SK-N-DZ (cell line): ENCODE results near the gene IFRD2.
"Not testable (repeated sequence)": the region's sequence is repeated elsewhere in the genome, so short reads cannot be mapped to it uniquely, and the experiment has no call there.

Experiments
- DNase-seq: peaks from one replicate; pipeline ENCODE4 v3.0.0-alpha.2; 2015; ENCODE audit warnings: low spot score

Gene IFRD2

DNA sequence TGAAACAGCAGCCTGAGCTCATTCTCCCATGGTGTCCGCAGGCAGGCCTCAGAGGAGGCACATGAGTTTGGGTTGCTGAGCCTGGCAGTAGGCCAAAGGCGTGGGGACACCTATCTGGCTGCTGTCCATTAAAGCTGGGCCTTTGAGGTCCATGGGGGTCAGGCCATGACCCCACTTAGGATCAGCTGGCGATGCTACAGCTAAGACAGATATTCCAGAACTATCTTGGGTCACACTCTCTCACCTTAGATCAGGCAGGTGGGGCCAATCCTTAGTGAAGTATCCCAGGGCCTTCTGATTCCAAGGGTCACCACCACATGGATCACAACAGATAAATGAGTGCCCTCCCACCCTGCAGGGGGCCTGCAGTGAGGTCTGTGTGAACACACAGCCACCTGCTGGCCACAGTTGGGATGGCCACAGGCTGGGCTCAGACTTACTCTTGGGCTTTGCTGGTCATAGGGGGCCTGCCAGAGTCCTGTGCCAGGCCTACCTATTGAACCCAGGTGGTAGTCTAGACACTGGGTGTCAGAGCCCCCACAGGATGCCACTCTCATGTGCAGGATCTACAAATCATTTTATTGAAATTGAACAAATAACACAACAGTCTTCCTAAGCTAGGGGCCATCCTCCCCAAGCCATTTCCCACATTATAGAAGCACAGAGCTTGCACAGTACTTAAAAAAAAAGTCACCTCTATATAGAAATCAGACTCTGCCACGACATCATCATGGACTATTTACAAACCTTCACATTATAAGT is 32.3 kb upstream of the IFRD2 start:
- peak; percentile 71 for DNase-seq

DNA sequence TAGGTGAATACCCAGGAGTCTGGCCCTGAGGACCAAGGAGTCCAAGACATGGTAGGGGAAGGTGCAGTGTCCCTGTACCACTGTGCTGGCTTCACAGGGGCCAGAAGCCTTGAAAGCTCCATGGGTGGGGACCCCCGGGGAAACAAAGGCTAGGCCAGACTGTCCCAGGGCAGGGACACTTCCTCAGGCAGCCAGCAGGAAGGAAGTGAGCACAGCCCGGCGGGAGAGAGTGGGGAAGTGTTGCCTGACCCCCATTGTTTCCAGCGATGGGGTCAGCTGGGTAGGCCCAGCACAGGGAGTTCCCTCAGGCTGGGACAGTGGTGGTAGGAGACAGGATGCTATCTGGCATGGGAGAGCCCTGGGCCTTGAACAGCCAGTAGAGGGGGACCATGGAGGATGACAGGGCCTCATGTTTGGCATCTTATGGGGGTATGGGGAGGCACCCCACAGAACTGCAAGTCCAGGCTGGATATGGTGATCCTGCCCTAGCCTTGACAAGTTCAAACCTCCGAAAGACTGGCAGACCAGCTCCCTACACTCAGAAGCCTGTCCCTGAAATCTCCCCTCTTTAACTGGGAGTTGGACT is 31.5 kb upstream of the IFRD2 start:
- no peak for DNase-seq

DNA sequence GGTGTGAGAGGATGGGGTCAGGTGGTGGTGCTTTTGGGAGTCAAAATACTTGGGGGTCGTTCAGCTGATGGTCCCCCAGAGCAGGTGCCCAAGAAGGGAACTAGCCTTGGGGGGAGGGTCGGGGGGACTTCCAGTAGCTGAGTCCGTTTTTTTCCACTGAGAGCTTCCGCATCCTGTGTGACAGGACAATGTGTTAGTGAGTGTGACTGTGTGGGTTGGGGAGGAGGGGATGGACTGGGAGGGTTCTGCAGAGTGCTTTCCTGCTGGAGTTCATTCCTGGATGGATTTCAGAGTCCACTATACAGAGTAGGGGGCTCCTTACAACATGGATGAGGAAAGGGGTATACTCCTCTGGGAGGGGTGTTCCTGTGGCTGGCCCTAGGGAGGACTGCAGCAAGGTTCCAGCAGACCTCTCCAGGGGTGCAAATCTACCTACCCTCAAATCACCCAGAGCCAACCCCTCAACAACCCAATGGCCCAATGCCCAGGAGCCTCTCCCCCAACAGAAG is 30.9 kb upstream of the IFRD2 start:
- no peak for DNase-seq

DNA sequence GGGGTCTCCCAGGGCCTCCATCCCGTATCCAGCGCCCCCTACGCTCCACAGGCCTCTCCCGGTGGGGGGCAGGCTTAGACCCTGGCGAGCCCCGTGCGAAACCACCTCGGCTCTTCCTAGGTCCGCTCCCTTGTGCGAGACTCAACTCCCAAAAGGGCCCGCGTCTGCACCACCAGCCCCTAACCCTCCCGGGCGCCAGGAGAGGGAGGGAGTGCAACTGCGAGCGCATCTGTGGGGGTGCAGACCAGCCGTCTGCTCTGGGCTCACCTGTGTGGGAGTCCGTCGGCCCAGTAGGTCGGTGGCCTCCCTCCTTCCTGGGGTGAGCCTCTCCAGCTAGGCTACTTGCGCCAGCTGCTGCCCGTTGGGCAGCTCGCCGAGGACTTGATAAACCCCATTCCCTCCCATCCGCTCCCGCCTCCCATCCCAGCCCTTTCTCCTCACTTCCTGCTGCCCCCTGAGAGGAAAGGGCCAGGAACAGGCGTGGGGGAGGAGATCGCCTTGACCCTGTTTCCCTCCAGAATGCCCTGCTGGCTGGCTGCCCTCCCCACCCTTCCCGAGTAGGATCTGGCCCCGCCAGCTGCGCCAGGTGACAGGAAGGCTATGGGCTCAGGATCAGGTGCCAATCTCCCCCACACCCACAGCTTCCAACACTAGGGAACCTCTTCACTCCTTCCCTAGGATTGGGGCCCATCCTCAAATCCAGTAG is 30.3 kb upstream of the IFRD2 start, which contains the start of gene HYAL2:
TSS of gene HYAL2 (minus strand) at position 360 of the 706 bp plus-strand sequence. CDS start 2,256 bp downstream, outside the sequence.
- DNase-seq, result no peak

DNA sequence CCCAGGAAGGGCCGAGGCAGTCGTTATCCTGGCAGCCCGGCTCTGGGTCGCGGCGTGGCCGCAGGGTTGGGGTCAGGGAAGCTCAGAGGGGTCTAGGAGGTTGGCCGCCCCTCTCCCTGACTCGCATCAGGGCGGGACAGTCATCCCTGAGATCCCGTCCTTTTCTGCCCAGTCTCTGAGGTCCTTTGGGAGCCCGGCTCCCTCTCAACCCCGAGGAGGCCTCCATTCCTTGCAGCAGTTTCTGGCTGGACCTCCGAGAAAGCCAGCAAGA is 29.8 kb upstream of the IFRD2 start:
- DNase-seq, result no peak

DNA sequence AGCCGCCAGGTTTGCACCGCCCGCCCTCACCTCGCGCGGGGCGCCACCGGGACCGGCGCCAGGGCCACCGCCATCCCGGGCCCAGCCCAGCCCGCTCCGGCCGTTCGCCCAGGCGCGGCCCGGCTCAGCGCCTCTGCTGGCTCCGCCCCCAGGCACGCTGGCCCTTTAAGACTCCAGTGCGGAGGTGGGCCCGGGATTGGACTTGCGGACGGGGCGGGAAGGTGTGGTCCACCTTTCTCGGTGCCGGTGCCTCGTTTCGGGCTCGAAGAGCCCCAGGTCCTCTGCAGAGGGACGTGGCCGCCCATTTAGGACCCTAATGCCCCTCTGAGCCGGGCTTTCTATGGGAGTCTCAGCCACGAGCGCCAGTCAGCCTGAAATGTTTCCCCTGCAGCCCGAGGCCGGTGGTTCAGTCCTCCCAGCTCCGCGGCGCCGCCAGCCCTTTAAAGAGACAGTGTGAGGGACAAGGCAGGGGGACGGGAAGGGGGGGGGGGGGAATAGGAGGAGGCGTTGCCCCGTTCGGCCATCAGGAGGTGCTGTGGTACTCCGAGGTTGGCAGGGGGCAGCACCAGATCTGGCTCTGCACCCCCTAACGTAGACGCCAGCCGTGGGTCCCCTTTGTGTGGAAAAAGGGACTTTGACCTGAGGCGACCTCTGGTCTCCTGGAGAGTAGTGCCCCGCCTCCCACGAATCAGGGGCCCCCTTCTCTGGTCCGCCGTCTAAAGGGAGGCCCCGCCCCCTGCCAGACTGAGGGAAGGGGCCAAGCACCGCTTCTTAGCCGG is 29.3 kb upstream of the IFRD2 start:
- DNase-seq, result peak; percentile 89

DNA sequence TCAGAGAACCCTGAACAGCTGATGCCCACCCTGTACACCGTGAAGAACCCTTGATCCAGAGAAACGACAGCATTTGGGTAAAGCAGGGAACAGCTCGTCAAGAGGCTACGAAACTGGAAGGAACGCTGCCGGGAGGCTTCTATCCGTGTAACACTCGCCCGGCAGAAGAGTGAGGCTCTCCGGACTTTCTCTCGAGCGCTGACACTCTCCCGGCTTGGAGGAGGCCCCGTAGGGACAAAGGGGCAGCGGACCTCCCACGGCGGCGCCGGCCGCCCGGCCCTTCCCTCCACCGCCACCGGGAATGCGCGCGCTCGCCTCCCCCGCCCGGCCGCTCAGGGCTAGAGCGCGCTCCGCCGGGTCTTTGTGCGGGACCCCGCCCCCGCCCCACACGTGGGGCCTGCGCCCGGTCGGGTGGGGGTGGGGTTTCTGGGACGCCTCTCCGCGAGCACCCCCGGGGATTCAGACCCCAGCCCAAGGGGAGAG is 28.7 kb upstream of the IFRD2 start:
- peak; percentile 67 for DNase-seq

DNA sequence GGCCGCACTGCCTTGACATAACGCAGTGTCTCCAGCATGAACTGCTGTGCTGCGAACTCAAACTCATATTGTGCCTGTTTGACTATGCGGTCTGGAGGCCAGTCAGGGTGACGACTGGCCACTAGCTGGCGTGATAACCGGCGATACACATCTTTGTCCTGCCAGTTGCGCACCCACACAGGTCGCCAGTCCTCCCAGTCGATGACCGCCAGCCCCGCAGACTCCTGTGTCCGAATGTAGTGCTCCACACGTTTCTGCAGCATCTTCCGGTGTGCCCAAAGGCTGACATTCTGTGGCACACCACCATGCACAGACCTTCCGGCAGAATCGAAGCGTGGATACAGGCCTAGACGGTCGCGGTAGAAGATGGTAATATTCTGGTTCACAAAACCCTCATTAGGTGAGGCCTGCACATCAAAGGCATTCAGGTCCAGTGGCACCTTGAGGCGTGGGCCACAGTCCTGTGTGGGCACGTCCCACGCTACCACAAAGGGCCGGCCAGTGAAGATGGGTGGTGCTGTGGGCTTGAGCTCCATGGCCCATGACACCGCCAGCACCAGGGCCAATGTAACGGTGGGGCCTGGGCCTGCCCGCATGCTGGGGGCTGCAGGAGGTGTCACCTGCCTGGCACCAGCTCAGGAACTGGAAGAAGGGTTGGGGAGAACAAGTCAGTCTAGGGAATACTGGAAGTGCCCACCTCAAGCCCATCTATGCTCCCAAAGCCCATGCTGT is 27.8 kb upstream of the IFRD2 start:
- DNase-seq, result no peak

DNA sequence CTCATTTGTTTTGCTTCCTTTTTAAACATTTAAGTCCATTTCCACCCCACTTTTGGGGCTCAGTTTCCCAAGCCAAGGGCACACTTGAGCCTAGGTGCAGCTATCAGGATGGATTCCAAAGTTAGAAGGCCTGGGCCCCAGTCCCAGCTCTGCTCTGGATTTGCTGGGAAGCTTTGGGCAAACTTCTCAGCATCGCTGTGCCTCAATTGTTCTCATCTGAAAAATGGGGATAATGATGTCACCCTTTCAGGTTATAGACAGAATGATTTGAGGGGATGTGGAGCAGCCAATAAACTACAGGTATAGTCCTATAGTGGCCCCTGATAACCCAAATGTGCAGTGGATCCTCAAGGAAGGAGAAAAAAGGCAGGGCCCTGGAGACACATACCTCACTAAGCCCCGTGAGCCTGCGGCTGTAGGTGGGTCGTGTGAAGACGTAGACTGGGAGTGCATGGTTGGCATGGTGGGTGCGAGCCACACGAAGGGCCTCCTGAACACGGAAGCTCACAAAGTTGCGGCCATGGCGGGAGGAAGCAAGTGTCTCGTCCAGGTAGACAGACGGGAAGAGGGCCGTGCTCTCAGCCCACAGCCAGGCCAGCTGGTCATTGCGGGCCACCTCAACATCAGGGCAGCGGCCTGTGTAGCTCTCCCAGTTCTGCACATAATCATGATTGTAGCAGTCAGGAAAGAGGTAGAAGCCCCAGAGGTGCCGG is 27.1 kb upstream of the IFRD2 start:
- DNase-seq, result no peak

DNA sequence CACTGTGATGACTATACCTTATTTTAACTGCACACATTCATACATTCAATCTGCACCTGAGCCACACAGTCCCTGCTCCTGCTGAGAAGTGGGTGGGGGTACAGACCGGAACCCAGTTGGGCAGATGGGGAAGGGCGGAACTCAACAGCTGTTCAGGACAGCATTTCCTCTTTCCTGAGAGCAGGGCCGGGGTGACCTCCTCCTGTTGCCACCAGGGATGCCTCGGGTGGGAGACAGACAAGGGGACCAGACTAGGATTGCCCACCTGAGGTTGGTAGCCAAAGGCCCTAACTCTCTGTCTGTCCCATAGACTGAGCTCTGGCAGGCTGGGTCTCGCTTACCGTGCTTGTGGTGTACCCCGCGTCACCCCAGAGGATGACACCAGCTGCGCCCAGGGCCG is 26.4 kb upstream of the IFRD2 start:
- DNase-seq, result no peak

DNA sequence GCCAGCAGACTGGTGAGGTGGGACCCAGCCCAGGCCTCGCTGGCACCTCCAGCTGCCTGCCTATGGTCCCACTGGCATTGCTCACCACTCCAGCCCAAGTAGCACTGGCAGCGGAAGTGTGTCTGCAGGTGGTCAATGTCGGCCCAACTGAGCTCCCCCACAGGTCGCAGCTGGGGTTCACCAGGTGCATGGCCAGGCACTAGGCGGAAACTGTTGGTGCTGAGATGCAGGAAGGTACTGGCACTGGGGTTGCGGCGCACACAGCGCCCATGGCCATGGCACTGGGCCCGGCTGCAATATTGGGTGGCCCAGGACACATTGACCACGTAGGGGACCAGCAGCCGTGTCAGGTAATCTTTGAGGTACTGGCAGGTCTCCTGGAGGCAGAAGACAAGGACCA is 25.9 kb upstream of the IFRD2 start:
- DNase-seq, result no peak

DNA sequence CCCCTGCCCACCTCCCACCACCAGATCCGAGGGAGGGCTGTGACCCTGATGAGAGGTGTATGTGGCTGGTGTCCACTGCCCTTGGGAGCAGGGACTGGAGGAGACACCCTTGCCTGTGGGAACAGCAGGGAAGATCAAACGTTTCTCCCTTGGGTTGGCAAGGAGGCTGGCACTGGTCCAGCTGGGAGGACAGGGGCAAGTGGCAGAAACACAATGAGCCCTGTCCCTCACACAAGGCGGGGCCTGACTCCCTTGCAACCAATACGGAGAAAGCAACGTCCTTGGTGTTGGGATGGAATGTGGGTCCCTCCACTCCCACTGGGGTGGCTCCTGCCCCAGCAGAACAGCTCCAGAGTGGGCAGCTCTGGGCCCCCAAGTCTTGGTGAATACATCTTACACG is 25.1 kb upstream of the IFRD2 start:
- DNase-seq, result no peak

DNA sequence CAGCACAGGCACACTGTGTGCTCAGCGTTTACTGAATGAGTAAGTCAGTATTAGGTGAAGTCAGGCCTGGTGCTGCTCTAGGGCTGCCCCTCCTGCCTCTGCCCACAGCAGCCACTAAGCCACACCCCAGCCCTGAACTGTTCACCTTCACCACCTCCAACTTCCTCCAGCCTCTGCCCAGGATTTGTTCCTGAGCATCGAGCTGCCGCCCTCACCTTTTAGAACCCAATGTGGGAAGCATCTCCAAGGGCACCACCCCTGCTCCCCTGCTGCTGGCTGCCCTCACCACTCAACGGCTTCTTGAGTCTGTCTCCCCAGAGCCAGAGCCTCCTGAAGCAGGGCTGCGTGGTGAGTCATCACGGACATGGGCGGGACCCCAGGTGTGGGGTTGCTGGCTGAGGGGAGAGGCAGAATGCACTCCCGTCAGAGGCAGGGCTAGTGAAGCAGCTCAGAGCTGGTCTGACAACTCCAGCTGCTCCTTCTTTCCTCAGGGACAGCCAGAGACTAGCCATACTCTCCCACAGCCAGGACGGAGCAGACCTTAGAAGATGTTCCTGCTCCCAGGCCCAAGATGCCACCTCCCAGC is 24.5 kb upstream of the IFRD2 start:
- no peak for DNase-seq

DNA sequence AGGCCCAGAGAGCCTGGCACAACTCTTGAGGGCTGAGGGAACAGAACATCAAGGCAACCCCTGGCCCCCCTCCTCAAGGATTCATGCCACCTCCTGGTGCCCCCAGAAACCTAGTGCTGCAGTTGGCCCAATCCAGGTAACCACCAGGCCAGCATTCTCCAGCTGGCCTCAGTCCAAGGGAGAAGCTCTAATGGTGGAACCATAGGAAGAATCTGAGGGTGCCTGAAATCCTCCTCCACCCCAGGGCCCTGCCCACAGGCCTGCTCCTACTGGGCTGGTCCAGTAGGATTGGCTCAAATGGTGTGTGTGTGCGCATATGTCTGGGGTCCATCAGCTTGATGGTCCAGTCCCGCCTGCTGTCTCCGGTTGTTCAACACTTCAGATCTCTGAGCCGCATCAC is 22.6 kb upstream of the IFRD2 start:
- DNase-seq, result no peak

DNA sequence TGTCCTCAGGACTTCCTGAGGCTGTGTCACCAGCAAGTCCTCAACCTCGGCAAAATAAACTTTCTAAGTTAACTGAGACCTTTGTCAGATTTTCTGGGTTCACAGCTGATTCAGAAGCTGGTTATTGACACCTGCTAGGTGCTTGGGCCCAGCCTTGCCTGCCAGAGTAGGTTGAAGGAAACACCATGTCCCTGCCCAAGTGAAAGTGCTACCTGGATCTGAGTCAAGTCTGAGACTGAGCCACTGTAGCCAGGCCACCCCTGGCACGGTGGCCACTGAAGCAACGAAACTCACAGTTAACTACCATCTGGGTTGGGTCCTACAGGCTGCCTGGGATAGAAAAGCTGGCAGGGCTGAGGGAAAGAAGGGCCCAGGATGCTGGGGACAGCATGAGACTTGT is 22.1 kb upstream of the IFRD2 start:
- DNase-seq, result no peak

DNA sequence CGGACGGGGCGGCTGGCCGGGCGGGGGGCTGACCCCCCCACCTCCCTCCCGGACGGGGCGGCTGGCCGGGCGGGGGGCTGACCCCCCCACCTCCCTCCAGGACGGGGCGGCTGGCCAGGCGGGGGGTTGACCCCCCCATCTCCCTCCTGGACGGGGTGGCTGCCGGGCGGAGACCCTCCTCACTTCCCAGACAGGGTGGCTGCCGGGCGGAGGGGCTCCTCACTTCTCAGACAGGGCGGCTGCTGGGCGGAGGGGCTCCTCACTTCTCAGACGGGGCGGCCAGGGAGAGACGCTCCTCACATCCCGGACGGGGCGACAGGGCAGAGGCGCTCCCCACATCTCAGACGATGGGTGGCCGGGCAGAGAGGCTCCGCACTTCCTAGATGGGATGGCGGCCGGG is 19.8 kb upstream of the IFRD2 start:
- DNase-seq, result not testable (repeated sequence)

DNA sequence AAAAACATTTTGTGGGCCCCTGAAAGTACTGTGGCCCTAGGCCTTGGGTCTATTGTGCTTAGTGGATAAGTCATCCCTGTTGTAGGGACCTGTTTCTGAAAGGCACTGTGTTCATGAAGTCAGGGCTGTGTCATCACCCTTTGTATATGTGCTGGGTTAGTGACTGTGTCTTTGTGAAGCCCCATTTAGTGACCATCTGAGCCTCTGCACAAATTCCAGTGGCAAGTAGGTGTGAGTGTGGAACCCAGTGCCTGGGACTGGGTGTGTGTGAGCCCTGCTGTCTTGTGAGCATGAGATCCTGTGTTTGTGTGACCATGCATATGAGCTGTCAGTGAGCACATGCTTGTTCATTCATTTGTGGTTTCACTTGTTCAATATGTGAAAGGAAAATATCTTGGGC is 12.4 kb upstream of the IFRD2 start:
- no peak for DNase-seq

DNA sequence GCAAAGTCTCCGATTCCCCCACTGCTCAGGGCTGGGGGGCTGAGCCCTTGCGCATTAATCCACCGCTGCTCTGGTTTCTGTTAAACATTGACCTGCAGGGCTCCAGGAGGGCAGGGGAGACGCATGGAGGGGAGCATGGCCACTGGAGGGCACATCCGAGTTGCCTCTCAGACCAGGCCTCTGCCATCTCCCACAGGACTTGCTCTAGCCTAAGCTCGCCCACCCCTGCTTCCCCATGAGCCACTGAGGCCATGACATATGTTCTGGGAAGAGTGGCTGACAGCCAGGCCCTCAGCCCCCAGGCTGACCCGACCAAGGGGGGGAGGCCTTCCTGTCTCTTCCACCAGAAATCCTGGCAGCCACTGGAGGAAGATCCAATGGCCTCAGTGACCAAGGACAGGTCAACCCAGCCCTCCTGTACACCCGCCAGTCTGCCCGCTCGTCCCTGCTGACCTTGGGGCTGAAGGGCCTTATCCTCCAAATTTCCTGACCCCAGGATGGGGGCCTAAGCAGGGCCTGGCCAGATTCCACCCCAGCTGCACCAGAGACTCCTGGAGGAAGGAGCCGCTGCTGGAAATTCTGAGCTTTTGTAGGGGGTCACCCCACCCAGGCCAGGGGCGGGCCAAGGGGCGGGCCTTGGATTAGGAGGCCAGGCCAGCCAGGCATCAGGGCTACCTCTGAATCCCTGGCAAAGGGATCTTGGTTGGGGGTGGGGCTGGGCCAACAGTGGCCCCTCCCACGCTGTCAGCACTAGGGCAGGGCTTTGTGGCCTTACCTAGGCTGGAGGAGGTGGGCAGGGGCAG is 11.0 kb upstream of the IFRD2 start, which contains the start of gene HYAL1:
TSS of gene HYAL1 (minus strand) at position 562 of the 803 bp plus-strand sequence. CDS start 618 bp downstream, outside the sequence.
- peak; percentile 71 for DNase-seq
